Measurements from ENCODE around the gene PRSS56. TPM values are rescaled to one million over a fixed set of nuclear protein-coding genes. Genes with fewer than 3 reads are reported as not detected.

The PRSS56 gene
- total RNA-seq, result not detected in 2 replicates

GRCh38 chr2:232519581-232520438 lies at the start of gene PRSS56:
TSS of gene PRSS56 (plus strand) at chr2:232520388. CDS start at chr2:232520599, 211 bp downstream.

GRCh38 chr2:232487385-232488096 lies 32.6 kb upstream of the PRSS56 start, which contains the start of gene ECEL1:
TSS of gene ECEL1 (minus strand) at chr2:232487834. CDS start at chr2:232486653, 1,181 bp downstream.

DNA sequence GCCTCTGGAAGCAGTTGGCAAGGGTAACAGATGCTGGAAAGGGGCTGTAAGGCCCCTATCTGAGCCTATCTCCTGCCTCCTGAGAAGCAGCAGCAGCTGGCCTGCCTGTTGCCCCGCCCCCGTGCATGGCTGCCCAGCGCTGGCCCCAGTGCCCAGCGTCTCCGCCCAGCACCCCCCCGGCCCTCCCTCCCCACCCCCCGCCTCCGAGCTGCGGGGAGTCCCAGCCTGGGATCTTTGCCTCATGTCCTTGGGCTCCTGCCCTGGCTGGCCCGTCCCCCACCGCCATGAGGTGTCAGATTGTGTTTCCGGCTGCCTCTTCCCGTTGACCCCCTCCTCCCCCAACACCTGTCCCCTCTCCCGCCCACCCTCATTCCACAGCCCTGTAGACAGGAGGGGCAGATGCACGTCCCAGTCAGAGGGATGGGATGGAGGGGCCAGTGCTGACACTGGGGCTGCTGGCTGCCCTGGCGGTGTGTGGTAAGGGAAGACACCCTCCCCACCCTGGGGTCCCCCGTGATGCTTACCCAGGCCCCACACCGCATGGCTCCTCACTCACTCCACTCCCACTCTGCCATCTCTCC lies 5.7 kb downstream of the PRSS56 start, which contains the start of gene CHRND:
TSS of gene CHRND (plus strand) at position 370 of the 581 bp plus-strand sequence. CDS start at position 426, 56 bp downstream.

GRCh38 chr2:232539298-232540231 lies 19.4 kb downstream of the PRSS56 start, which contains the start of gene CHRNG:
TSS of gene CHRNG (plus strand) at chr2:232539692. CDS start at chr2:232539748, 56 bp downstream.

GRCh38 chr2:232550354-232551249 lies 30.4 kb downstream of the PRSS56 start, which contains the start of the genes EIF4E2 and TIGD1:
TSS of gene EIF4E2 (plus strand) at chr2:232550689. CDS start at chr2:232550725, 36 bp downstream.
TSS of gene TIGD1 (minus strand) at chr2:232550557. CDS start at chr2:232549882, 675 bp downstream.

Other genes with a start within 250 kb of the PRSS56 start
- not detected in 2 replicates for gene ALPP, start 141.6 kb upstream of the PRSS56 start, total RNA-seq
- gene ALPG, start 113.5 kb upstream of the PRSS56 start, total RNA-seq, result not detected in 2 replicates
- not detected in 2 replicates for gene ALPI, start 64.2 kb upstream of the PRSS56 start, total RNA-seq
- gene ECEL1, start 32.6 kb upstream of the PRSS56 start, total RNA-seq, result not detected in 2 replicates
- gene CHRND, start 5.8 kb downstream of the PRSS56 start, total RNA-seq, result not detected in 2 replicates
- not detected in 2 replicates for gene CHRNG, start 19.3 kb downstream of the PRSS56 start, total RNA-seq
- 1.1 and 1.8 TPM in 2 replicates for gene TIGD1, start 30.2 kb downstream of the PRSS56 start, total RNA-seq
- 101 and 137 TPM in 2 replicates for gene EIF4E2, start 30.3 kb downstream of the PRSS56 start, total RNA-seq
- not detected in 2 replicates for gene EFHD1, start 113.2 kb downstream of the PRSS56 start, total RNA-seq
- gene GIGYF2, start 176.9 kb downstream of the PRSS56 start, total RNA-seq, result 43.9 and 55.8 TPM in 2 replicates

Measured in smooth muscle cell of bladder (primary cell).